A549 (cell line): ENCODE data around the gene PARP11.

Source experiments
- CEBPB ChIP-seq, 2 experiments: fragments of >200 bp in 1 of 2; sonication (Bioruptor Twin) in 1 of 2; formaldehyde crosslinking in 1 of 2; IDR thresholded peaks; 2 replicates each; pipeline ENCODE4 v1.6.1; 2012 to 2016
- CTCF ChIP-seq: fragments of >200 bp; sonication (Bioruptor Twin); formaldehyde crosslinking; IDR thresholded peaks from 3 replicates; pipeline ENCODE4 v1.5.1; 2016
- EP300 ChIP-seq, 2 experiments: fragments of >200 bp; sonication (Bioruptor Twin); formaldehyde crosslinking; IDR thresholded peaks; 2 replicates in 1 of 2; 3 replicates in 1 of 2; pipeline ENCODE4 v1.6.1; 2016 to 2017
- FOSL2 ChIP-seq, 2 experiments: fragments of 450-650 bp in 1 of 2; fragments of >200 bp in 1 of 2; sonication (Bioruptor Twin) in 1 of 2; formaldehyde crosslinking; IDR thresholded peaks; 2 replicates each; pipeline versions ENCODE4 v1.5.0 to v1.6.1; 2016 to 2020; ENCODE audit warnings: mild to moderate bottlenecking in 1 of 2, moderate library complexity in 1 of 2
- KDM1A ChIP-seq: fragments of 200-600 bp; sonication (generic); IDR thresholded peaks from 2 replicates; pipeline ENCODE4 v1.6.1; 2016; ENCODE audit warnings: low read depth, mild to moderate bottlenecking
- POLR2A ChIP-seq: IDR thresholded peaks from 2 replicates; pipeline ENCODE4 v1.6.1; 2012; ENCODE audit warnings: mild to moderate bottlenecking, low read length
- ZNF302 ChIP-seq: fragments of 250-450 bp; sonication (Bioruptor Pico); IDR thresholded peaks from 2 replicates; pipeline ENCODE4 v1.9.0; 2021; ENCODE audit warnings: inconsistent platforms, mild to moderate bottlenecking, moderate library complexity
- TF ChIP-seq, protein P1 (sequence below): IDR thresholded peaks from 2 replicates; pipeline ENCODE4 v1.6.1; 2012

DNA sequence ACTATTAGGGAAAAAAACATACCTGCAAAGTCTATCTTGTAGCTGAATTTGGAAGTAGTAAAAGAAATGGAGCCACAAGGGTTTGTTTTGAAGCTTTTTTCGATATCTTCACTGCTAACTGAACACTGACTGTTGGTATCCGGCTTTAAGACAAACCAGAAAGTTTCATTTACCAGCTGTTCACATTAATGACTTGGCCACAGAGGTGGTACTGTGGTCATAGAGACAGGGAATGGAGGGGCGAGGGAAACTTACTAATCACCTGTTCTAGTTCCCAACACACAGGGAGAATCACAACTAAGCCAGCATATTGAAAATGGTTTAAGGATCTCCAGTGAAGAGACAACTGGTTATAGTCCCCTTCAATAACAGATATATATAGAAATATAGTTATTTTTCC, 44.3 kb downstream of the PARP11 start:
- no peak for TF ChIP-seq CTCF
- no peak for TF ChIP-seq FOSL2 (IDR thresholded peaks at IDR 0.05)
- TF ChIP-seq FOSL2 (CRISPR knock-in tag; IDR thresholded peaks at IDR 0.05): no peak
- TF ChIP-seq, protein P1, sequence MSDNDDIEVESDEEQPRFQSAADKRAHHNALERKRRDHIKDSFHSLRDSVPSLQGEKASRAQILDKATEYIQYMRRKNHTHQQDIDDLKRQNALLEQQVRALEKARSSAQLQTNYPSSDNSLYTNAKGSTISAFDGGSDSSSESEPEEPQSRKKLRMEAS: no peak
- no peak for TF ChIP-seq POLR2A
- no peak for TF ChIP-seq ZNF302 (CRISPR knock-in tag)
- TF ChIP-seq EP300 (IDR thresholded peaks at IDR 0.05): no peak
- no peak for TF ChIP-seq KDM1A
- no peak for TF ChIP-seq CEBPB (IDR thresholded peaks at IDR 0.05)
